Mesenteric fat pad (tissue), 1 donor: ENCODE data around the gene SSTR3. TPM values are rescaled to one million over a fixed set of nuclear protein-coding genes. Genes with fewer than 3 reads are reported as not detected.

Experiments used
- DNase-seq: peaks from one replicate; pipeline ENCODE4 v3.0.0-alpha.2; 2020; ENCODE audit warnings: low spot score
- total RNA-seq: library from RNA; stranded (reverse); fragmentation: NEBNext Ultra II Directional; extraction: Animal tissue kit (Norgen Biotek cat#: 25700); gene quantifications from one replicate; pipeline ENCODE4 v1.2.1, GENCODE V29; 2021
- donor health status: DM: yes; HTN: yes; CAD: no.

The SSTR3 gene
- total RNA-seq, 1 donor from 2014 or later: not detected

DNA sequence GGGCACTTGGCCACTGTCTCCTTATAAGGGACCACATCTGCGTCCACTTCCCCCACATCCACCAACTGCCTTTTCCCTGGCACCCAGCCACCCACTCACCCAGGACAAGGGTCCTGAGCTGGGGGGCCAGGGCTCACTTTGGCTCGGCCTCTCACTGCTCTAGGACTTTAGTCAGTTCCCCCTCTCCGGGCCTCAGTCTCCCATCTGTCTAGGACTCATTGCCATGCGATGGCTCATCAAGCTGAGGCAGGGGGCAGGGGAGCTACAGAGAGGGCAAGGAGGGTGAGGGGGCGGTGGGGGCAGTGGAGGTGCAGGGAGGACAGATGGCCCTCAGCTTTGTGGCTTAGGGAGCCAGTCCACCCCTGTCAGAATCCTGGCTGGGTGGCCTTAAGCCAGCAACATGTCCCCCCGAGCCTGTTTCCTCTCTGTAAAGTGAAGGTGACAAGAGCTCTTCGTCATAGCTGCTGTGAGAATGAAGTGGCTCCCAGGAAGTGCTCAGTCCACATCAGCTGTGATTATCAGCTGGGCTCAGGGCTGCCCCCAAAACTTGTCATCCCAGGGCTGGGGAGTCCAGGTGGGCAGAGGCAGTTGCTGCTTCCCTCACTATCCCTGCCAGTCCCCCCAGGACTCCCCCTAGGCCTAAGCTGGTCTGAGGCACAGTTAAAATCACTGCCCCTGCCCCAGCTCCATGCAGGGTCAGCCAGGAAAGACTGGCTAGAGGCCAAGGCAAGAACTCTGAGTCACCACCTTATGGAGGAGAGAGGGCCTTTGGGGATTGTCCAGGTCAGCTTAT lies 16.9 kb upstream of the SSTR3 start:
- no peak for DNase-seq

DNA sequence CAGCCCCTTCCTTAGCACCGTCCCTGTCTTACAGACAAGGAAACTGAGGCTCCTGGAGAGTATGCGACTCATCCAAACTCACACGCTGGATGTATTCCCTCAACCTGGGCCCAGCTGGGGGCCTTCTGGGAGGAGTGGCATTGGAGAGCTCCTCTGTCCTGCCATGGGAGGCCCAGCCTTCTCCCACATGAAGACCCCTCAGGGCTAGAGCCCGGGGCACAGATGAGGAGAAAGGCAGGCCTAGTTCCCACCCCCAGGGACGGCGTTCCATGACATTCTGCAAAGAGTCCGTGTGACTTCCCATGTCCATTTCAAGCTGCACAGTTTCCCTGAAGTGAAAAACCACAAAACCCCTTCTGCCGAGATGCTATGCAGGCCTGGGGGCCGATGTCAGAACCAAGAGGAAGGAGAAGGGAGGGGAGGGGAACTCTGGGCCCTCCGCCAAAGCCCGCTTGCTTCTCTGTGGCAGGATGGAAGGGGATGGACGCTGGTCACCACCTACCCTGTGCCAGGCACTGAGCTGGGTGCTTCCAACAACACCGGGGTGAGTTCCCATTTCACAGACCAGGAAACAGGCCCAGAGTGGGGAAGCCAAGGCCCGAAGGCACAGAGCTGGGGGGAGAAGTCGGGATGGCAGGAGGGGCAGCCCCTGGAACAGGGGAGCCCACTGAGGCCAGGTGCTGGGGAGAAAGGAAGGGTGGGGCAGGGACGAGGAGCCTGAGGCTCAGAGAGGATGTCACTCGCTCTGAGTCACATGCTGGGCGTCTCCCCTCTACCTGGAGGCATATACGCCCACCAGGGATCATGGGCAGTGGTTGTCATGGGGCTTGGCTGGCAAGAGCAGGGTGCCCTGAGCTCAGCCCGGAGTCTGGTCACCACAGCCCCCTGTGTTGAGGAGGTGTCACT lies 16.1 kb upstream of the SSTR3 start:
- DNase-seq: no peak

DNA sequence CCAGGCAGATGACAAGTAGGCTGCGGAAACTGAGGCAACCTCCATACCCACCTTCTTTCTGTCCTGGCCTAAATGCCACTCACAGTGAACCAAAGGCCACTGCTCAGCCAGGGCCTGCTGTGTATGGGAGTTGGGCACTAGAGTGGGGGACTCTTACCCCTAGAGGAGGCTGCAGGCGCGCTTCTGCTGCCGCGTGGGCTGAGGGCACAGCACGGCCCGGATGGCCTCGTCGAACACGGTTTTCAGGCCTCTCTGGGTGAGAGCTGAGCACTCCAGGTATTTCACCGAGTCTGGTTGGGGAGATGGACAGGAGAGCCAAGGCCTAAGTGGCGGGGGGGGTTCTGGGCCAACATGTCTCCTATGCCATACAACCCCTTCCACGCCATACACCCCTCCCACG lies 14.2 kb upstream of the SSTR3 start:
- DNase-seq: no peak

DNA sequence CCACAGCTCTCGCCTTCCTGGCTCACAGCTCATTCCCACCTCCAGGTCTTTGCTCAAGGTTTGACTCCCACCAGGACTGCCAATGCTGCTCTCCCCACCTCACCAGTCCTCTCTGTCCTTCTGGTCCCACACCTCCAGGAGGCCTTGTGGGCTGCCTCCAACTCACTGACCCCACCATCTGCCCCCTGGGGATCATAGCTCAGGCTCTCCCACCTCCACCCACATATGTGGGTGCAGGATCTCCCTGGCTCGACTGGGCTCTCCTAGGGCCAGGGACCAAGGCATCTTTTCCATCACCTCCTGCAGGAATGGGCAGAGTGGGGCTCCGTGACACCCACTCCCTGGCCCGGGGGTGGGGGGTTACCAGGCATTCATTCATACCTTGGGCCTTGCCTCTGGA lies 13.8 kb upstream of the SSTR3 start:
- no peak for DNase-seq

DNA sequence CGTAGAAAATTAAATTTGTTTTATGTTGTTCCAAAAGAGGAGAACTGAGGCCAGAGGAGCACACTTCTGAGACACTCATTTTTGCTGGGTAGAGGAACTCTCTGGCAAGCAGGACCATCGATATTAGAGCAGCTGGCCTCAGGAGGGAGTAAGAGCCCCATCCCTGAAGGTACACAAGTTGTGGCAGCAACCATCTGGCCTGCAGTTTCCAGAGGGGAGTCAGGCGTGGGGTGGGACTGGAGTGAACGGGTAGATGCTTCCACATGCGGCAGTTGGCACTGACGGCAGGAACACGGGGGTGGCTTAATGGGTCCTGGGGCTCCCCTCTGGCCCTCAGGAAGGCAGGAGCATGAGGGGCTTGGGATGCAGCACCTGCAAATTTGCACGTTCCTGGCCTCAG lies 13.2 kb upstream of the SSTR3 start:
- no peak for DNase-seq

DNA sequence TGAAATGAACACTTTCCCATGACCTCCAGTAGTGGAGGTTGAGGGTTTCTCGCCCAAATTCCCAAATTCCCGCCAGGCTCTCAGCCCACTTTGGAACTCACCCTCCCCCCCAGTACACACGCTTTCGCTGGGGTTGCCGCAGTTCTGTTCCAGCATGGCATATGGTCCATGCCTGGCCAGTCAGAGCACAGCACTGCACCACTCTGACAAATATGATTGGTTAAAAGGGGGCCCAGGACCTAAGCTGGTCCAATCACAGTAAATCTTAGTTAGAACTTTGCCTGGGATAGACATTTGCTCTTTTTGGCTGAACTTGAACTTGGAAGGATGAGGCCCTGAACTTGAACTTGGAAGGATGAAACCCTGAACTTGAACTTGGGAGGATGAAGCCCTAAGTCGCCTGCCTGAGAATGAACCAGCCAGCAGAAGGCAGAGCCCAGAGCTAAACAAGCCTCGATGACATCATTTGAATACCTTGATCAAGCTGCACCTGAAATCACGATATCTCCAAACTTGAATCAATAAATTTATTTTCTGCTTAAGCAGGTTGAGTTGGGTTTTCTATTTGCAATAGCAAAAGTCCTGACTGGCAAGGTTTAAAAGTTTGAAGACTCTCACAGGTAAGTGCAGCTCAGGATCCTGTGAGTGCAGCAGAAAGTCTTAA lies 12.6 kb upstream of the SSTR3 start:
- DNase-seq: no peak

DNA sequence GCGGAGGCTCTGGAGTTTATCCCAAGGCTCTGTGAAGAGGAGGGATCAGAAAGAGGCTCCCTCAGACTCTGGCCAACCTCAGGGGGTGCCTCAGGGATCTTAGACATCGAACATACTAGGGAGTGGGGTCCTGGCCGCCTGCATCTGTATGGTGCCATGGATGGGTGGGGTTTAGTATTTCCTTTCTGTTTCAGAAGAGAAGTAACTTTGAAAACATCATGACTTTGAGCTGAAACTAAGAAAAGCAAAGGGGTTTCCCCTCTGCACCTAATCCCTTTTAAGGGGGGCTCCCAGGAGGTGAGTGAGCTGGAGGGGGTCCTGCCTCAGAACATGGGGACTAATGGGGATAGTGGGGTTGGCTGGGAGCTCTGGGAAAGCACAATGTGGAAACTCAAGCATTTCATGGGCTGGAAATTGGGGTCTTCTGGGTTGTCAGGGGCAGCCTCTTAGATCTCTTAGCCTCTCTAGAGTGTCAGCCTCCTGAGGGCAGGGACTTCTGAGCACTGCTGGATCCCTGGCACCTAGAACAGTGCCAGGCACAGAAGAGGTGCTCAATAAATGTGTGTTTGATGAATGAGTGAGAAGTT lies 11.8 kb upstream of the SSTR3 start:
- no peak for DNase-seq

DNA sequence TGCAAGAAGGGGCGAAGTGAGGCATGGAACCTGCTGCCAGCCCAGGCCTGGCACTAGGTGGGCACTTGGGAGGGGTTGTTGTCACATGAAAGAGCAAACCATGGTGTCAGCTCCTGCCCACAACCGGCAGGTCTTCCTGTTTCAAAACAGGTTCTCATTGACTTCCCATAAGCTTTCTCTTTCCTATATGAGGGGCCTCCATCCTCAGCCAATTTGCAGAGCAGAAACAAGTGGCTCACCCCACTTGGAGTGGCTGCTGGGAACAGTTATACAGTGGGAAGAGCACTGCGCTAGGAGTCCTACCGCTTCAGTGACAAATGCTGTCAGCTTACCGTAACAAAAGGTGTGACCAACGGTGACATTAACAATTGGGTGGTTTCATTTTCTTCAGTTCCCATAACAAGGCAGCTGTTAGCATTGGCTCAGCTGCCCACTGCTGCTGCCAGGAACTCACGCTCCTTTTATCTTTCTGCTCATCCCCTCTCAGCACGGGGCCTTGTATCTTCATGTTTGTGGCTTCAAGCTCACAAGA lies 10.2 kb upstream of the SSTR3 start:
- no peak for DNase-seq

DNA sequence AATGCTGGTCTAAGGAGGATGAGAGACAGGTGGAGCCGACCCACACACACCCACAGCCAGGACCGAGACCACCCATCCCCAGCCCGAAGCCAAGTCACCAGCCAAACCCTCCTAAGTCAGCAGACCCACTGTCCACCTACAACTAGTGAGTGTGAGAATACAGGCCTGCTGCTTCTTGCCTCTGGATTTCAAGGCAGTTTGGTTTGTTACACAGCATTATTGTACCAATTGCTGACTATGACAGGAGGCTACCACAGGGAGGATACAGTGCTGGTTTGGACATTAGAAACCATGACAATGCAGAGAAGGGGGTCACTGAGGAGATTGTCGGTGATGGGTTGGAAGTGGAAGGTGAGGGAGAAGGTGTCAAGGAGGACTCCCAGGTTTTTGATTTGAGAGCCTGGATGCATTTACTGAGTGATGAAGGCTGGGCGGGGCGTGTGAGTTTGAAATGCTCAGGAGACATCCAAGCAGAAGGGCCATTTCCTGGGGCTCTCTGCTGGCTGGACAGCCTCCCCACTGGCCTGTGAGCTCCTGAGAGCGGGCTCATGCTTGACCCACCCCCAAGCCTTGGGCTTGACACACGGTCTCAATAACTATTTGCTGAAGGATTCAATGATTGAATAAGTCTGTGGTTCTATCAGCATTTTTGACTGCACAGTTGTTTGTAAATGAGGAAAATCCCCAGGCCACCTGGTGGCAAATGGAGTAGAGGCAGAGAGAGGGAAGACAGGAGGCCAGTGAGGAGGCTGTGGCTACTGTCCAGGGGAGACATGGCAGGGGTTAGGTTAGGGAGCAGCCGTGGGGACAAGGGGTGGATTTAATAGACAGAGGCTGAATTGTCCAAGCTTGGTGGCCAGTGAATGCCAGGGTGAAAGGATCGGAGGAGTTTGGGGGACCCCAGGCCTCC lies 9.4 kb upstream of the SSTR3 start:
- no peak for DNase-seq

DNA sequence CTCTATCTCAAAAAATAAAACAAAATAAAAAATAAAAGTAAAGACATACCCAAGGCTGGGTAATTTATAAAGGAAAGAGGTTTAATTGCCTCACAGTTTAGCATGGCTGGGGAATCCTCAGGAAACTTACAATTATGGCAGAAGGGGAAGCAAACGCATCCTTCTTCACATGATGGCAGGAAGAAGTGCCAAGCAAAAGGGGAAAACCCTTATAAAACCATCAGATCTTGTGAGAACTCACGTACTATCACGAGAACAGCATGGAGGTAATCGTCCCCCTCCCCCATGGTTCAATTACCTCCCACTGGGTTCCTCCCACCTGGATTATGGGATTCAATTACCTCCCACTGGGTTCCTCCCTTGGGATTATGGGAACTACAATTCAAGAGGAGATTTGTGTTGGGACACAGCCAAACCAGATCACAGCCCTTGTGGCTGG lies 8.3 kb upstream of the SSTR3 start:
- no peak for DNase-seq

DNA sequence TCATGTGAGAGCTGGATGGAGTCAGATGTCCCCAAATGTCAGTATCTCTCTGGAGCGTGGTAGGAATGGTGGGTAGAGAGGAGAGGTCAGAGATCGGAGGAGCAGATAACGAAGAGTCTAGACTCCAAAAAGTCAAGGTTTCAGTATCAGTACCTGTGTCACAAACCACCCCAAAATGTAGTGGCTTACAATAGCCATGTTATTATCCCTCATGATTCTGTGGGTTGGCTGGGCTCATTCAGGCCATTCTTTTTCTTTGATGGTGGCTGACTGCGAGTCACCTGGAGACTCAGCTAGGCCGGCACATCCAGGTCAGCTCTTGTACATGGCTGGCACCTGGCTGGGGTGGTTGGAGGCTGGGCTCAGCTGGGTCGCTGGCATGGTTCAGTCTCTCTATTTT lies 7.3 kb upstream of the SSTR3 start:
- DNase-seq: no peak

DNA sequence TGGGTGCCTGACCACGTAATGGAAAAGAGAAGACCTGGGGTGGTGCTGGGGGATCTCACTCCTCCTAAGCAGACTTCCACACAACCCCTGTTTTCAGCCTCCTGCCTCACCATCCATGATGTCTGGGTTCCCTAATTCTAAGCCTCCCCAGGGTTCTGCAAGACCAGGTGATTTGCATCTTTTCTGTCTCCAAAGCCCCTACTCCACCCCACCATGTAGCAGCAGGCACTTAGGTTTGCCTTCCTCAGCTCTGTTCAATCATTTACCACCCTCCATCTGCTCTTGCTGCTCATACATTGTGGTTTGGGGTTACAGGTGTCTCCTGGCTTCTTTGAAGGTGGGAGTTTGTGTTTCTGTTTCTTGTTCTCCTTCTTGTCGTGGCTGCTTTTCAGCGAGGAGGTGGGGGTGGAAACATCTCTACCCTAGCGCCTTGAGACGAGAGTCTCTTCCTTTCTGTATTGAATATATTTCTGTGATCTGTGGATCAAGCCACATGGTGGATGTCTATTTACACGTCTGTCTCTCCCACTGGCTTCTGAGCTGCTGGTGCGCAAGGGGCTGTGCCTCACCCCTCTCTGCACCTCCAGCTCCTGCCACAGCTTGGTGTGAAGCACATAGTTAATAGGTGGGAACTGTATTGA lies 6.6 kb upstream of the SSTR3 start:
- DNase-seq: no peak

DNA sequence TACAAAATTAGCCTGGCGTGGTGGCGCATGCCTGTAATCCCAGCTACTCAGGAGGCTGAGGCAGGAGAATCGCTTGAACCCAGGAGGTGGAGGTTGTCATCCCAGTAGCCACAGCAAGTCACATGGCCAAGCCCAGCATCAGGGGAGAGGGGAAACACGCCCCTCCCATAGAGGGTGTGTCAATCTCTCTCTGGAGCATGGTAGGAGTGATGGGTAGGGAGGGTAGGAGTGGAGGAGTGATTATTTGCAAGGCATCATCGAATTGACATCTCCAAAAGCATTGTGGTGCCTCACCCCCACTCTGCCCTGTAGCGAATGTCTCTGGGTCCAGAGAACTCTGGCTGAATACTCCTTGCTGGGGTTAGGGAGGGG lies 6.1 kb upstream of the SSTR3 start:
- no peak for DNase-seq

DNA sequence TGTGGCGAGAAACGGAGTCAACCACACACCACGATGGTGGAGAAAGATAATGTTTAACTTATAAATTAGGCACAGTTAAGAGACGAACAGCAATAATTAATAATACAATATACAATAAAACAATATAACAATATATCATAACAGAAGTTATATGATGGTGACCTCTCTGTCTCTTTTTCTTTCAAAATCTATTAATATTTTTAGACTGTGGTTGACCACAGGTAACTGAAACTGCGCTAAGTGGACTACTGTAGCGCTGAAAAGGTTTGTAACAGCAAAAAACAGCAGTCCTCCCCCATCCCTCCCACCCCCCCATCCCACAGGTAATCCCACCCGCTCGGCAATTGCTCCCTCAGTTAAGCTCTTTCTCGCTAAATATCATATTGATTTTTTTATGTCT lies 3.6 kb upstream of the SSTR3 start:
- DNase-seq: no peak

DNA sequence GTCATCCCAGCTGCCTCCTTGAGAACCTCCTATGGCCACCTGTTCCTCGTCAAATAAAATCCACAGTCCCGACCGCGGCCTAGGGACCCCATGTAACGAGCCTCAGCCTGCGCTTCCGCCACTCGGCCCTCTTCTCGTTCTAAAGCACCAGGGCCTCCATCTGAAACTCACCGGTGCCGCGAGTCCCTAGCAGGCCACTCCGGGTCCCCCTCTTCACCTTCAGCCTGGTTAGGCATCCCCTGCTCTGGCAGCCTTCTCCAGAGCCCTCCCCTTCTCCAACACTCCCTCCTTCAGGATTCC lies 2.4 kb upstream of the SSTR3 start:
- no peak for DNase-seq

DNA sequence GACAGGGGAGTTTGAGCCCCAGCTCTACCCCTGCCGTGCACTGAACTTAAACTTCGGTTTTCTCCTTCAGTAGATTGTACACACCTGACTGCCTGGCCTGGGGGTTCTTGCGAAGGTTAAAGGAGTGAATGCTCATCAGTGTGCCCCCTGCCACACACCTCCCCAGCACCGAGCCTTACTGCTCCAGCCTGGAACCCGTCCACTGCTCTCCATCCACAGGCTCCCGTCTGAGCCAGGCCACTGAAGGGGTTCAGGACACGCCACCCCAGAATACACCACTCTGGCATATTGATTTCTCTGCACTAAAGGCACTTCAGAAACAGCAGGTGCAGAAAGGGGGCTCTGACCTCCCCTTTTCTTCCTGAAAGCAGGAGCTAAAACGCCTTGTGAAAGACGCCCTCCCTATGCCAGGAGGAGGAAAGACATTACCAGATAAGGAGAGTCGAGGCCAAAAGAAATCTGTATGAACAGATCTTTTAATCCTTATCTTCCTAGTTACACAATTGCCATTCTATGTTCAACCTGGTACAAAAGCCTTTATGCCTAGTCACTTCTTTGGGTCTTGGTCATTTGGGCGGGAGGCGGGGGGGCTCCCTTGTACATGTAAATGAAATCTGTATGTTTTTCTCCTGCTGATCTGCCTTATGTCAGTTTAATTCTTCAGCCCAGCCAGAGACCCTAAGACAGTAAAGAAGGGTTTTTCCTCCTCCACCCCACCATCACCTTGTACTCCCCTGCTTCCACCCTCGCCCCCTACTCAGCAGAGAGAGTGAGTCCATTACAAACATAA lies 1.9 kb upstream of the SSTR3 start:
- no peak for DNase-seq

DNA sequence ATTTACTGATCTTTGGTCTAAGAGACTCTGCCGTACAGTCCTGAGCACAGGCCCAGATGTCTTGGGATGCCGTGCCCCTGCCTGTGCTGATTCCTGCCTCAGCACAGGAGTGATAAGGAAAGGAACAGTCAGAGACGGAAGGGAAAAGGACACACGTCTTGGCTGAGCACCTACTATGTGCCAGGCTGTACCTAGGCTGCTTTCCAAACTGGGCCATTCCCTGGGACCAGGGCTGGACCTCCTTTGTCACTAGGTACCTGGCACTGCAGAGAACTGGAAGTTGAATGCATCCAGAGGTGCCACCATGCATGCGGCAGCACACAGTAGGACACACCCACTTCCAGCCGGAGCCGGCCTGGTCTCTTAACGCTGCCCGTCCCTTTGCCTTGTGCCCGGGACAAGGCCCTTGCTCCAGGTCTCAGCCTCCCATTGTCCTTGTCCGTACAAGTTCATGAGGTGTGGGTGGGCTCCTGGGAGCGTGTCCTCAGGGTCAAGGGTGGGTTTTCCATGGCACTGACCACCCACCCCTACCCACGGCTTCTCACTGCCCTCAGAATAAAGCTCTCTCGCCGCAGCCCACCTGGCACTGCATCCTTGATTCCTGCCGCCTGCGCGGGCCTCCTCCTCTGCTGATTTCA lies 1.1 kb upstream of the SSTR3 start:
- DNase-seq: no peak

DNA sequence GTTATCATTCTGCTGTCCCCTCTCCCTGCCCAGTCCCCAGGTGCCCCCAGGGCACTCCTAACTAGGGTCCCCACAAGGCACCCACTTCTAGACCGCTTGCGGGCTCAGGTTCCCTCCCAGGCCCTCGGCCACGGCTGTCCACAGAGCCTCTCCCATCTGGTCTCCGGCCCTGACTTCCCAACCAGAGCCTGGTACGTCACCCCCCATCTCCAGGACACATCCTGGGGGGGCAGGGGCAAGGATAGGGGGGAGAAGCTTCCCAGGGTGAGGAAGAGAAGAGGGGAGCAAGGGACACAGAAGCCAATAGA lies 457 bp downstream of the SSTR3 start:
- DNase-seq: no peak
